ENCODE data around the gene COL19A1.

GRCh38 chr6:70246118-70246517 is 379.8 kb downstream of the COL19A1 start:
- TF ChIP-seq, protein P1, sequence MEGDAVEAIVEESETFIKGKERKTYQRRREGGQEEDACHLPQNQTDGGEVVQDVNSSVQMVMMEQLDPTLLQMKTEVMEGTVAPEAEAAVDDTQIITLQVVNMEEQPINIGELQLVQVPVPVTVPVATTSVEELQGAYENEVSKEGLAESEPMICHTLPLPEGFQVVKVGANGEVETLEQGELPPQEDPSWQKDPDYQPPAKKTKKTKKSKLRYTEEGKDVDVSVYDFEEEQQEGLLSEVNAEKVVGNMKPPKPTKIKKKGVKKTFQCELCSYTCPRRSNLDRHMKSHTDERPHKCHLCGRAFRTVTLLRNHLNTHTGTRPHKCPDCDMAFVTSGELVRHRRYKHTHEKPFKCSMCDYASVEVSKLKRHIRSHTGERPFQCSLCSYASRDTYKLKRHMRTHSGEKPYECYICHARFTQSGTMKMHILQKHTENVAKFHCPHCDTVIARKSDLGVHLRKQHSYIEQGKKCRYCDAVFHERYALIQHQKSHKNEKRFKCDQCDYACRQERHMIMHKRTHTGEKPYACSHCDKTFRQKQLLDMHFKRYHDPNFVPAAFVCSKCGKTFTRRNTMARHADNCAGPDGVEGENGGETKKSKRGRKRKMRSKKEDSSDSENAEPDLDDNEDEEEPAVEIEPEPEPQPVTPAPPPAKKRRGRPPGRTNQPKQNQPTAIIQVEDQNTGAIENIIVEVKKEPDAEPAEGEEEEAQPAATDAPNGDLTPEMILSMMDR (IDR thresholded peaks at IDR 0.05): no peak
- no peak for TF ChIP-seq POLR2A (IDR thresholded peaks at IDR 0.05)
